Tibial artery (tissue), 4 donors: ENCODE measurements around the gene ADCYAP1.

Experiments
- DNase-seq, 2 donors: peaks; one replicate each; pipeline ENCODE4 v3.0.0-alpha.2; 2019
- H3K27ac ChIP-seq, 2 donors: fragments of 200-600 bp; sonication (generic) in 1 of 2; 1 replicate in 1 of 2; 2 replicates in 1 of 2; pipeline ENCODE4 v1.5.1; 2018 to 2019; ENCODE audit warnings: mild to moderate bottlenecking in 1 of 2
- H3K27me3 ChIP-seq, 2 donors: fragments of 200-600 bp; sonication (generic) in 1 of 2; one replicate each; pipeline versions ENCODE4 v1.5.1 to v1.6.0; 2016 to 2019
- H3K36me3 ChIP-seq, 3 donors: fragments of 200-600 bp; sonication (generic) in 2 of 3; one replicate each; pipeline ENCODE4 v1.5.1; 2016 to 2019; ENCODE audit warnings: mild to moderate bottlenecking in 2 of 3
- H3K4me1 ChIP-seq, 4 donors: fragments of 200-600 bp; sonication (generic) in 2 of 4; 1 replicate in 3 of 4; 2 replicates in 1 of 4; pipeline ENCODE4 v1.5.1; 2016 to 2019
- H3K4me3 ChIP-seq, 2 donors: fragments of 200-600 bp; sonication (generic) in 1 of 2; 1 replicate in 1 of 2; 2 replicates in 1 of 2; pipeline ENCODE4 v1.5.1; 2018 to 2019; ENCODE audit warnings: mild to moderate bottlenecking in 2 of 2
- H3K9me3 ChIP-seq, 3 donors: fragments of 200-600 bp; sonication (generic) in 1 of 3; one replicate each; pipeline ENCODE4 v1.5.1; 2016 to 2019
- CTCF ChIP-seq, 2 experiments: fragments of 200-600 bp in 1 of 2; fragments of 450-650 bp in 1 of 2; IDR thresholded peaks; one replicate each; pipeline ENCODE4 v1.5.1; 2017 to 2019; ENCODE audit warnings: antibody characterized with exemption in 2 of 2, mild to moderate bottlenecking in 1 of 2, moderate library complexity in 1 of 2
- intact Hi-C: fragments of 100-400 bp; cut with DNase I; formaldehyde crosslinking; loops from one replicate; pipeline ENCODE4 v1.15.0; 2023; ENCODE audit warnings: low total_unique reads

ADCYAP1 gene

DNA sequence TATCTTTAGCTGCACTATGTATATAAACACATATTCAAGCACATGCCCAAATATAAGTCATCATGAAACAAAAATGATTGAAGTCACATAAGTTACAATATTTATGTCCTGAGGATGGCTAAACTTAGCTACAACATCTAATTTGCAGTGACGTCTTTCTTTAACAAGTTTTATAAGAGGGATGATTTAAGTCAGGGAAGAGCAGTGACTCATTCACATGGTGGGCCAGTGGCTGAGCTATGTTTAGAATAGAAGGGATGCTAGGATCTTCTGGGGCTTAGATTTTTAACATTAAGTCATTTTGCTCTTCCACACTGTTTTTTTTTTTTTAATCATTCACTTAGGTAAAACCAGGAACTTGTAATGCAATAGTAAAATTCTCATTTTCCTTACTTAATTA, 22.3 kb downstream of the ADCYAP1 start:
- no peak overlapping the region for H3K4me3 ChIP-seq
- H3K36me3 ChIP-seq = no peaks in the 10 kb centered on the region
- TF ChIP-seq CTCF (IDR thresholded peaks at IDR 0.05) = no peak
- peaks cover 0 to 6% of the 10 kb centered on the region in 2 donors for H3K27me3 ChIP-seq
- intact Hi-C loops = no loop called here
- H3K27ac ChIP-seq = no peak overlapping the region
- no peaks in the 10 kb centered on the region for H3K4me1 ChIP-seq
- no peak for DNase-seq
- H3K9me3 ChIP-seq = no peaks in the 10 kb centered on the region

DNA sequence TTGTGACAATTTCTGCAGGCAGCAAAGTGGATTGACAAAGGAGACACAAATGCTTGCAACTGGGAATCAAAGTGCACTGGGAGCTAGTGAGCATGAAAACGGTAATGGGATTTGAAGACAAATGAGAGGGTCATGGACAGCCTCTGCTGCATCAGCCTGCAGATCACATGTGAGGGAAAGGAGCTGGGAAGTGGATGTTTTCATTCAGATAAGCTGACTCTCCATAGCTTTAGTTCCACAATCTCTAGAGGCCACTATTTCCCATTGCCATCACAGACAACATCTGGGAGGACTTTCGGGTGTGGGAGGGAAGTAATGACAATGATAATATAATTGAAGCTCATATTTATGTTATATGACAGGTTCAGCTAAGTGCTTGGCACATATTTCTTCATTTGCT, 28.4 kb downstream of the ADCYAP1 start:
- no peak for DNase-seq
- Histone ChIP-seq H3K36me3 (no peaks in the 10 kb centered on the region), H3K27me3 (peaks cover 0 to under 1% of the 10 kb centered on the region in 2 donors), H3K4me1 (no peaks in the 10 kb centered on the region), H3K9me3 (no peaks in the 10 kb centered on the region), H3K27ac (no peak overlapping the region), H3K4me3 (no peak overlapping the region)
- intact Hi-C loops = no loop called here
- no peak for TF ChIP-seq CTCF (IDR thresholded peaks at IDR 0.05)

DNA sequence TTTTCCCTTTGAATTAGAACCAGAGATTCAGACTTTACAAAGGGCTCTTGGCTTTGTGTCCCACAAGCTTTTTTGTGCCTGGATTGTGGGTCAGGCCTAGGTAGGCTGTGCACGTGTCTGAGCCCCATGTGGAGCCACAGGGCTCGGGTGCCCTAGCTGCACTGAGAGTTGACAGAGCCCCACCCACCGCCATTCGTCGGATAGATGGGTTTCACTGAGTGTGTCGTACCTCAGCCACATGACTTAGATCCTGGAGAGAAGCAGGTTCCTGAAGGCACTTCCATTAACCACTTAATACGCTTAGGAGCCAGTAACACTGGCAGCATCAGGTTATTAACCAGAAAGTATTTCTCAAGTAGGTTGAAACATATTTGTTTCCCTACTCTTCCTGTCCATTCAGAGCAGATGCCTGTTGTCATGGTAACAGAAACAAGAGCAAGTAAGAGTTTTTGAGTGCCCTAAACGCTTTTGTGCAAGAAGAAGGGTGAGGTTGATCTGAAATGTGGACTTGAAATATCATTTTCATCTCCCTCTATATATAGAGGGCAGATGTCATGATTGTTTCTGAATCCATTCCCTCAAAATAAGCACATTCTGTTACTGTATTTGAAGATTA, 30.0 kb downstream of the ADCYAP1 start:
- Histone ChIP-seq H3K27ac (no peak overlapping the region), H3K36me3 (no peaks in the 10 kb centered on the region), H3K27me3 (no peaks in the 10 kb centered on the region), H3K4me1 (no peaks in the 10 kb centered on the region), H3K9me3 (no peaks in the 10 kb centered on the region), H3K4me3 (no peak overlapping the region)
- TF ChIP-seq CTCF (IDR thresholded peaks at IDR 0.05) = no peak
- DNase-seq = no peak
- intact Hi-C loops = no loop called here

DNA sequence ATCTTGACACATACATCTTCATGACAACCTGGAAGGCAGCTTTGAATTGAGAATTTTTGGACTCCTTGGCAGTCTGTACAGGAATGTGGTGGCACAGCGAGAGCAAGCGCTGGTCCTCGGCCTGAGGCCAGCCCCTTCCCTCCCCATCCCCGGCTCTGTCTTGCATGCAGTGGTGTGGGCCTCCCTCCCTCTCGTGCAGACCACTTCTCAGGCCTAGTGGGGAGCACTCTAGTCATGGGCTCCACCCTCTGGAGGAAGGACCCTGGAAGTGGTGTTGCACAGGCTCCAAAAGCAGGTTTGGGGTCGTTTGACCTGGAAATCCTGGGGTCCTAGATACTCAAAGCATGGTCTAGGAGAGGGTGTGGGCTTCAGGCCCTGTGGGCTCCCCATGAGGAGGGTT, 32.3 kb downstream of the ADCYAP1 start:
- no peaks in the 10 kb centered on the region for H3K9me3 ChIP-seq
- no peak for DNase-seq
- no peak overlapping the region for H3K27ac ChIP-seq

DNA sequence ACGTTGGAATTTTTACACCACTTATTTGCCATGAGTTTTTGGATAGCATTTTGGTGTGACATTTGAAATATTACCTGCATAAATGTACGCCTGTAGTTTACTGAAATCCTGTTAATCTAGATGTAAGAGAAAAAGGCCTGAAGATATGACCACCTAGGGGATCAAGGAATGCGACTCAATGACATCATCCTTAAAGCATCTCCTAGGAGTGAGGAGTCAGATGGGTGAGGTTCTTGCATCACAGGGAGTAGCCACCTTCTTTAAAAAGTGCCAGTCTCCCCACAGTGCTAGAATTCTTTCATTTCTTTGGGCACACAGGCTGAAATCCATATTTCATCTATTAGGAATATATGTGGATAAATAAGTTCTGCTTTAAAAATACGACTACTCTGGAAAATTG, 34.5 kb downstream of the ADCYAP1 start:
- no peaks in the 10 kb centered on the region for H3K36me3 ChIP-seq
- no peak overlapping the region for H3K27ac ChIP-seq
- H3K4me1 ChIP-seq = no peaks in the 10 kb centered on the region
- H3K9me3 ChIP-seq = no peaks in the 10 kb centered on the region
- TF ChIP-seq CTCF (IDR thresholded peaks at IDR 0.05) = no peak
- intact Hi-C loops = no loop called here
- DNase-seq = no peak
- H3K27me3 ChIP-seq = no peaks in the 10 kb centered on the region
- no peak overlapping the region for H3K4me3 ChIP-seq

More for the DNA sequence above, 32.3 kb downstream of the ADCYAP1 start:
- no peak for TF ChIP-seq CTCF (IDR thresholded peaks at IDR 0.05)
- intact Hi-C loops = no loop called here
- Histone ChIP-seq H3K4me1 (no peaks in the 10 kb centered on the region), H3K27me3 (no peaks in the 10 kb centered on the region), H3K36me3 (no peaks in the 10 kb centered on the region), H3K4me3 (no peak overlapping the region)

DNA sequence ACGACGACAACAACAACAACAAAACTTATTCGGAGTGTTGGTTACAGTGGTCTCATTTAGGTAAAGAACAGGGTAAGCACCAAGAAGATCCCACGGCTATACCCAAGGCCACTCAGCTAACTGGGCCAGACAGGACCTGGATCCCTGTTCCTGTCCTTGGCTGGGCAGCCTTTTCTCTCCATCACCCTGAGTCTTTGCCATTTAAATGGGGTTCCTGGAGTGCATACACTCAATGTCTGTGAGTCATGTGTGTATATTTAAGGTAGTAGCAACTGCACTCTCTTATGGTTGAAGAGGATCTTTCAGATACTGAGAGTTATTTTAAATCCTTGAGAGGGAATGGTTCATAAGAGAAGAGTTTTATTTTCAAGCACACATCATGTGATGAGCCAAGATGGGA, 35.3 kb downstream of the ADCYAP1 start:
- Histone ChIP-seq H3K4me1 (no peaks in the 10 kb centered on the region), H3K36me3 (no peaks in the 10 kb centered on the region), H3K27me3 (no peaks in the 10 kb centered on the region), H3K27ac (no peak overlapping the region), H3K9me3 (no peaks in the 10 kb centered on the region), H3K4me3 (no peak overlapping the region)
- DNase-seq = no peak
- no peak for TF ChIP-seq CTCF (IDR thresholded peaks at IDR 0.05)
- intact Hi-C loops = no loop called here
